SU-DHL-6 (cell line): ENCODE data around the gene FAM53A.
"Not testable (repeated sequence)": the region's sequence is repeated elsewhere in the genome, so short reads cannot be mapped to it uniquely, and the experiment has no call there.

Experiments
- CTCF ChIP-seq: fragments of 200-600 bp; sonication (generic); IDR thresholded peaks from one replicate; pipeline ENCODE4 v1.5.1; 2017; ENCODE audit warnings: antibody characterized with exemption, mild to moderate bottlenecking, low read length, moderate library complexity; ENCODE audit not compliant: insufficient read depth, poor library complexity, severe bottlenecking
- EZH2phosphoT487 ChIP-seq: fragments of 200-600 bp; sonication (generic), shearing (Covaris generic); conservative IDR thresholded peaks from 2 replicates; pipeline ENCODE4 v1.6.1; 2018; ENCODE audit warnings: mild to moderate bottlenecking, antibody characterized with exemption, low read length, moderate library complexity, mixed read lengths

- TF ChIP-seq CTCF, EZH2phosphoT487: not testable (repeated sequence)
Observed at GRCh38 chr4:1640716-1641503, 43.2 kb downstream of the FAM53A start.
